Heart left ventricle (tissue), 13 donors: ENCODE data around the gene TRIOBP.

Source experiments
- POLR2A ChIP-seq, 2 donors: fragments of 450-650 bp; IDR thresholded peaks; one replicate each; pipeline ENCODE4 v1.6.1; 2017; ENCODE audit warnings: antibody characterized with exemption in 2 of 2, mild to moderate bottlenecking in 2 of 2, moderate library complexity in 2 of 2
- TF ChIP-seq, protein P1 (sequence below), 12 donors: fragments of 200-600 bp; sonication (generic) in 4 of 12; IDR thresholded peaks; one replicate each; pipeline versions ENCODE4 v1.5.0 to v1.8.0; 2018 to 2022; ENCODE audit warnings: antibody characterized with exemption in 12 of 12, mild to moderate bottlenecking in 5 of 12
- donor health status: ischemic (EF 13 %, LVEDD 7.1; RV severe dilation, severe dysfunction).
- donor health status: DM: no; HTN: yes; CAD: no.
- donor health status: DM: no; HTN: no; CAD: no.
- donor health status: ischemic (EF 25% LVEDD 6.9; RV normal size, moderate dysfunction).
- donor health status: ischemic (EF 25% LVEDD 5.7; RV mildly dilated, moderate dysfunction).
- donor health status: ischemic (EF 35%, LVEDD 5.7; RV mildly dilated, moderate dysfunction).
- donor health status: nonischemic (EF 11% LVEDD 7.7; RV severe dilation, severe dysfunction).
- donor health status: DM: yes; HTN: yes; CAD: no.
- donor health status: PGD.
- donor health status: ischemic (EF 29% LVEDD 5.4; RV normal size, mild dysfunction).
- donor health status: nonischemic (EF 23%, LVEDD 6.1; RV moderate dilation, normal function).

DNA sequence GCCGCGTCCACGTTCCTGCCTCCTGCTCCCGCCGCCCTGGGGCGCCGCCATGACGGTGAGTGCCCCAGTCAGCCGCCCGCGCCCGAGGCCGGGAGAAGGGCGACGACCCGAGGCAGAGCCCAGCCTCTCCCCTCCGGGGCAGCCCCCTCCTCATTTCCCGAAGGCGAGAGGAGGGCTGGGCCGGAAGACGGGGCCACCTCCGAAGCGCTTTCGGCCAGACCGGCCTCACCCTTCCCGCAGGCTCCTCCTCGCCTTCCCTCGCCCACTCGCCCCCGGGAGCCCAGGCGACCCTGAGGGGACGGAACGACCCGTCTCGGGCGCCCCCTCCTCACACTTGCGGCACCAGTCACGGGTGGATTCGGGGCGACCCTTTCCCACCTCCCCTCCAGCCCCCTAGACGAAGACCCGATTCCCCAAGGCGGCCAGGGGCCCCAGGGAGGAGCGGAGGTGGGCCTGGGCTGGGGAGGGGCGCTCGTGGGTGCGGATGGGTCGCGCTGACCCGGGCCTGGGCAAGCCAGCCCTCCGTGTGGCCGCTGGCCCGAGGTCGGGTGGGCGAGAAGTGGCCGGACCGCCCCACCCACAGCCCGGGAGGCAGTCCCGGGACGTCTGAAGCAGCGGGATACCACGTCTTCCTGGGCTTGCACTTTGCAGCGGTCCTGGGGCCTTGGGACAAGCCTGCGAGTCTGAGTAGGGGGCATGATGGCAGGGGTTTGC, 49.7 kb downstream of the TRIOBP start:
- TF ChIP-seq, protein P1, sequence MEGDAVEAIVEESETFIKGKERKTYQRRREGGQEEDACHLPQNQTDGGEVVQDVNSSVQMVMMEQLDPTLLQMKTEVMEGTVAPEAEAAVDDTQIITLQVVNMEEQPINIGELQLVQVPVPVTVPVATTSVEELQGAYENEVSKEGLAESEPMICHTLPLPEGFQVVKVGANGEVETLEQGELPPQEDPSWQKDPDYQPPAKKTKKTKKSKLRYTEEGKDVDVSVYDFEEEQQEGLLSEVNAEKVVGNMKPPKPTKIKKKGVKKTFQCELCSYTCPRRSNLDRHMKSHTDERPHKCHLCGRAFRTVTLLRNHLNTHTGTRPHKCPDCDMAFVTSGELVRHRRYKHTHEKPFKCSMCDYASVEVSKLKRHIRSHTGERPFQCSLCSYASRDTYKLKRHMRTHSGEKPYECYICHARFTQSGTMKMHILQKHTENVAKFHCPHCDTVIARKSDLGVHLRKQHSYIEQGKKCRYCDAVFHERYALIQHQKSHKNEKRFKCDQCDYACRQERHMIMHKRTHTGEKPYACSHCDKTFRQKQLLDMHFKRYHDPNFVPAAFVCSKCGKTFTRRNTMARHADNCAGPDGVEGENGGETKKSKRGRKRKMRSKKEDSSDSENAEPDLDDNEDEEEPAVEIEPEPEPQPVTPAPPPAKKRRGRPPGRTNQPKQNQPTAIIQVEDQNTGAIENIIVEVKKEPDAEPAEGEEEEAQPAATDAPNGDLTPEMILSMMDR (IDR thresholded peaks at IDR 0.05), result no peak
- no peak for TF ChIP-seq POLR2A (IDR thresholded peaks at IDR 0.05)
